SK-N-SH treated with all-trans-retinoic acid at 6 μM for 48 hours (cell line): ENCODE results near the gene ARID1A.

ENCODE experiments used
- ATAC-seq: fragments of 200-7000 bp; cut with Tn5 transposase; 3 replicates; pipeline ENCODE4 v1.9.1; 2020; ENCODE audit warnings: mild to moderate bottlenecking, moderate library complexity
- ARNTL ChIP-seq: fragments of 450-650 bp; formaldehyde crosslinking; IDR thresholded peaks from 2 replicates; pipeline ENCODE4 v1.5.0; 2020; ENCODE audit warnings: low read depth, mild to moderate bottlenecking, moderate library complexity, borderline replicate concordance
- CSDC2 ChIP-seq: fragments of 250-450 bp; sonication (Bioruptor Pico); IDR thresholded peaks from 2 replicates; pipeline ENCODE4 v1.5.0; 2020; ENCODE audit warnings: mild to moderate bottlenecking, moderate library complexity
- ESRRG ChIP-seq: fragments of 250-450 bp; sonication (Bioruptor Pico); IDR thresholded peaks from 2 replicates; pipeline ENCODE4 v1.6.1; 2021; ENCODE audit warnings: mild to moderate bottlenecking
- GLIS3 ChIP-seq: fragments of 250-450 bp; sonication (Bioruptor Pico); IDR thresholded peaks from 2 replicates; pipeline ENCODE4 v1.5.0; 2020; ENCODE audit warnings: mild to moderate bottlenecking, moderate library complexity
- ISL1 ChIP-seq: fragments of 250-450 bp; sonication (Bioruptor Pico); IDR thresholded peaks from 2 replicates; pipeline ENCODE4 v2.1.2; 2022; ENCODE audit warnings: mild to moderate bottlenecking, moderate library complexity
- OSR1 ChIP-seq: fragments of 250-450 bp; sonication (Bioruptor Pico); IDR thresholded peaks from 2 replicates; pipeline ENCODE4 v1.8.0; 2022; ENCODE audit warnings: moderate library complexity, mild to moderate bottlenecking, inconsistent platforms
- PPARA ChIP-seq: fragments of 250-450 bp; sonication (Bioruptor Pico); IDR thresholded peaks from 2 replicates; pipeline ENCODE4 v1.5.0; 2020; ENCODE audit warnings: mild to moderate bottlenecking, borderline replicate concordance
- RARB ChIP-seq: fragments of 250-450 bp; sonication (Bioruptor Pico); IDR thresholded peaks from 2 replicates; pipeline ENCODE4 v1.8.0; 2021; ENCODE audit warnings: mild to moderate bottlenecking, moderate library complexity
- SNAI2 ChIP-seq: fragments of 250-450 bp; sonication (Bioruptor Pico); IDR thresholded peaks from 2 replicates; pipeline ENCODE4 v1.5.0; 2020; ENCODE audit warnings: mild to moderate bottlenecking, moderate library complexity
- TCF4 ChIP-seq: fragments of 250-450 bp; sonication (Bioruptor Pico); IDR thresholded peaks from 2 replicates; pipeline ENCODE4 v1.8.0; 2021; ENCODE audit warnings: mild to moderate bottlenecking, moderate library complexity, borderline replicate concordance
- ZC3H10 ChIP-seq: fragments of 250-450 bp; sonication (Bioruptor Pico); IDR thresholded peaks from 2 replicates; pipeline ENCODE4 v1.5.1; 2021; ENCODE audit warnings: mild to moderate bottlenecking, moderate library complexity
- ZFP3 ChIP-seq: fragments of 250-450 bp; sonication (Bioruptor Pico); IDR thresholded peaks from 2 replicates; pipeline ENCODE4 v1.5.0; 2020; ENCODE audit warnings: mild to moderate bottlenecking, moderate library complexity
- ZFP30 ChIP-seq: fragments of 450-650 bp; formaldehyde crosslinking; IDR thresholded peaks from 2 replicates; pipeline ENCODE4 v1.5.0; 2022; ENCODE audit warnings: mild to moderate bottlenecking, moderate library complexity
- ZNF565 ChIP-seq: fragments of 450-650 bp; formaldehyde crosslinking; conservative IDR thresholded peaks from 2 replicates; pipeline ENCODE4 v1.5.0; 2020; ENCODE audit warnings: low read depth, mild to moderate bottlenecking, moderate library complexity
- ZNF70 ChIP-seq: fragments of 450-650 bp; formaldehyde crosslinking; IDR thresholded peaks from 2 replicates; pipeline ENCODE4 v1.5.0; 2020; ENCODE audit warnings: mild to moderate bottlenecking, moderate library complexity
- ZNF8 ChIP-seq: fragments of 450-650 bp; formaldehyde crosslinking; IDR thresholded peaks from 2 replicates; pipeline ENCODE4 v1.5.0; 2020; ENCODE audit warnings: mild to moderate bottlenecking, moderate library complexity
- TF ChIP-seq, protein P1 (sequence below): fragments of 250-450 bp; sonication (Bioruptor Pico); IDR thresholded peaks from 2 replicates; pipeline ENCODE4 v1.8.0; 2021; ENCODE audit warnings: low read depth, mild to moderate bottlenecking, moderate library complexity, borderline replicate concordance
- TF ChIP-seq, protein P2 (sequence below): fragments of 250-450 bp; sonication (Bioruptor Pico); IDR thresholded peaks from 2 replicates; pipeline ENCODE4 v1.5.0; 2020; ENCODE audit warnings: mild to moderate bottlenecking, moderate library complexity
- TF ChIP-seq, protein P3 (sequence below): fragments of 250-450 bp; sonication (Bioruptor Pico); IDR thresholded peaks from 2 replicates; pipeline ENCODE4 v1.8.0; 2020; ENCODE audit warnings: mild to moderate bottlenecking, moderate library complexity, borderline replicate concordance
- TF ChIP-seq, protein P4 (sequence below): fragments of 250-450 bp; sonication (Bioruptor Pico); IDR thresholded peaks from 2 replicates; pipeline ENCODE4 v1.5.1; 2021; ENCODE audit warnings: mild to moderate bottlenecking, moderate library complexity
- TF ChIP-seq, protein P5 (sequence below): fragments of 250-450 bp; sonication (Bioruptor Pico); IDR thresholded peaks from 2 replicates; pipeline ENCODE4 v1.5.1; 2020; ENCODE audit warnings: low read depth, mild to moderate bottlenecking, moderate library complexity

Gene ARID1A

DNA sequence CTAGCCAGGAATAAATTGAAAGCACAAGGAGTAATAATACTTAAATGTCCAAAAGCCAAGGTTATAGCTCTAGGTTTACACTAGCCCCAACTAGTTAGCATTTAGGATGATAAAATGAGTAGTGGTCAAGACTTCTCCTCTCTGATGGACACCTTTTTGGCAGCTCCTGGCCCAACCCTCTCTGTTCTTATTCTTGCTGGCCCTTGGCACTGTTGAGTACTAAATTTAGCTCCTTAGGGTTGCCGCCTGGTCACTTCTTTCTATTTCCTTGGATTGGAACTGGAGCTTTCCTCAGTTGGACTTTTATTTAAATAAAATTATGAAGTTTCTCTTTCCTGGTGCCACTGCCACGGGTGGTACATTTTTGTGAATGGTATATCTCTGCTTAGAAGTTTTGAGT, 28.3 kb downstream of the ARID1A start:
- TF ChIP-seq SNAI2: no peak
- no peak for TF ChIP-seq ZC3H10 (CRISPR knock-in tag)
- TF ChIP-seq, protein P1, sequence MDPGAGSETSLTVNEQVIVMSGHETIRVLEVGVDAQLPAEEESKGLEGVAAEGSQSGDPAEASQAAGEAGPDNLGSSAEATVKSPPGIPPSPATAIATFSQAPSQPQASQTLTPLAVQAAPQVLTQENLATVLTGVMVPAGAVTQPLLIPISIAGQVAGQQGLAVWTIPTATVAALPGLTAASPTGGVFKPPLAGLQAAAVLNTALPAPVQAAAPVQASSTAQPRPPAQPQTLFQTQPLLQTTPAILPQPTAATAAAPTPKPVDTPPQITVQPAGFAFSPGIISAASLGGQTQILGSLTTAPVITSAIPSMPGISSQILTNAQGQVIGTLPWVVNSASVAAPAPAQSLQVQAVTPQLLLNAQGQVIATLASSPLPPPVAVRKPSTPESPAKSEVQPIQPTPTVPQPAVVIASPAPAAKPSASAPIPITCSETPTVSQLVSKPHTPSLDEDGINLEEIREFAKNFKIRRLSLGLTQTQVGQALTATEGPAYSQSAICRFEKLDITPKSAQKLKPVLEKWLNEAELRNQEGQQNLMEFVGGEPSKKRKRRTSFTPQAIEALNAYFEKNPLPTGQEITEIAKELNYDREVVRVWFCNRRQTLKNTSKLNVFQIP (CRISPR knock-in tag): no peak
- TF ChIP-seq ESRRG (CRISPR knock-in tag): no peak
- no peak for TF ChIP-seq RARB (CRISPR knock-in tag)
- no peak for TF ChIP-seq GLIS3 (CRISPR knock-in tag)
- TF ChIP-seq OSR1 (CRISPR knock-in tag): no peak
- no peak for TF ChIP-seq ISL1
- no peak for TF ChIP-seq ZNF70 (CRISPR knock-in tag)
- TF ChIP-seq, protein P2, sequence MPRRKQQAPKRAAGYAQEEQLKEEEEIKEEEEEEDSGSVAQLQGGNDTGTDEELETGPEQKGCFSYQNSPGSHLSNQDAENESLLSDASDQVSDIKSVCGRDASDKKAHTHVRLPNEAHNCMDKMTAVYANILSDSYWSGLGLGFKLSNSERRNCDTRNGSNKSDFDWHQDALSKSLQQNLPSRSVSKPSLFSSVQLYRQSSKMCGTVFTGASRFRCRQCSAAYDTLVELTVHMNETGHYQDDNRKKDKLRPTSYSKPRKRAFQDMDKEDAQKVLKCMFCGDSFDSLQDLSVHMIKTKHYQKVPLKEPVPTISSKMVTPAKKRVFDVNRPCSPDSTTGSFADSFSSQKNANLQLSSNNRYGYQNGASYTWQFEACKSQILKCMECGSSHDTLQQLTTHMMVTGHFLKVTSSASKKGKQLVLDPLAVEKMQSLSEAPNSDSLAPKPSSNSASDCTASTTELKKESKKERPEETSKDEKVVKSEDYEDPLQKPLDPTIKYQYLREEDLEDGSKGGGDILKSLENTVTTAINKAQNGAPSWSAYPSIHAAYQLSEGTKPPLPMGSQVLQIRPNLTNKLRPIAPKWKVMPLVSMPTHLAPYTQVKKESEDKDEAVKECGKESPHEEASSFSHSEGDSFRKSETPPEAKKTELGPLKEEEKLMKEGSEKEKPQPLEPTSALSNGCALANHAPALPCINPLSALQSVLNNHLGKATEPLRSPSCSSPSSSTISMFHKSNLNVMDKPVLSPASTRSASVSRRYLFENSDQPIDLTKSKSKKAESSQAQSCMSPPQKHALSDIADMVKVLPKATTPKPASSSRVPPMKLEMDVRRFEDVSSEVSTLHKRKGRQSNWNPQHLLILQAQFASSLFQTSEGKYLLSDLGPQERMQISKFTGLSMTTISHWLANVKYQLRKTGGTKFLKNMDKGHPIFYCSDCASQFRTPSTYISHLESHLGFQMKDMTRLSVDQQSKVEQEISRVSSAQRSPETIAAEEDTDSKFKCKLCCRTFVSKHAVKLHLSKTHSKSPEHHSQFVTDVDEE: no peak
- TF ChIP-seq ZNF565 (CRISPR knock-in tag): no peak
- TF ChIP-seq, protein P3, sequence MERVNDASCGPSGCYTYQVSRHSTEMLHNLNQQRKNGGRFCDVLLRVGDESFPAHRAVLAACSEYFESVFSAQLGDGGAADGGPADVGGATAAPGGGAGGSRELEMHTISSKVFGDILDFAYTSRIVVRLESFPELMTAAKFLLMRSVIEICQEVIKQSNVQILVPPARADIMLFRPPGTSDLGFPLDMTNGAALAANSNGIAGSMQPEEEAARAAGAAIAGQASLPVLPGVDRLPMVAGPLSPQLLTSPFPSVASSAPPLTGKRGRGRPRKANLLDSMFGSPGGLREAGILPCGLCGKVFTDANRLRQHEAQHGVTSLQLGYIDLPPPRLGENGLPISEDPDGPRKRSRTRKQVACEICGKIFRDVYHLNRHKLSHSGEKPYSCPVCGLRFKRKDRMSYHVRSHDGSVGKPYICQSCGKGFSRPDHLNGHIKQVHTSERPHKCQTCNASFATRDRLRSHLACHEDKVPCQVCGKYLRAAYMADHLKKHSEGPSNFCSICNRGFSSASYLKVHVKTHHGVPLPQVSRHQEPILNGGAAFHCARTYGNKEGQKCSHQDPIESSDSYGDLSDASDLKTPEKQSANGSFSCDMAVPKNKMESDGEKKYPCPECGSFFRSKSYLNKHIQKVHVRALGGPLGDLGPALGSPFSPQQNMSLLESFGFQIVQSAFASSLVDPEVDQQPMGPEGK (CRISPR knock-in tag): no peak
- TF ChIP-seq, protein P4, sequence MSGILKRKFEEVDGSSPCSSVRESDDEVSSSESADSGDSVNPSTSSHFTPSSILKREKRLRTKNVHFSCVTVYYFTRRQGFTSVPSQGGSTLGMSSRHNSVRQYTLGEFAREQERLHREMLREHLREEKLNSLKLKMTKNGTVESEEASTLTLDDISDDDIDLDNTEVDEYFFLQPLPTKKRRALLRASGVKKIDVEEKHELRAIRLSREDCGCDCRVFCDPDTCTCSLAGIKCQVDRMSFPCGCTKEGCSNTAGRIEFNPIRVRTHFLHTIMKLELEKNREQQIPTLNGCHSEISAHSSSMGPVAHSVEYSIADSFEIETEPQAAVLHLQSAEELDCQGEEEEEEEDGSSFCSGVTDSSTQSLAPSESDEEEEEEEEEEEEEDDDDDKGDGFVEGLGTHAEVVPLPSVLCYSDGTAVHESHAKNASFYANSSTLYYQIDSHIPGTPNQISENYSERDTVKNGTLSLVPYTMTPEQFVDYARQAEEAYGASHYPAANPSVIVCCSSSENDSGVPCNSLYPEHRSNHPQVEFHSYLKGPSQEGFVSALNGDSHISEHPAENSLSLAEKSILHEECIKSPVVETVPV (CRISPR knock-in tag): no peak
- TF ChIP-seq ARNTL (CRISPR knock-in tag): no peak
- no peak for TF ChIP-seq CSDC2 (CRISPR knock-in tag)
- TF ChIP-seq ZFP30 (CRISPR knock-in tag): no peak
- ATAC-seq: peak; percentile 22

DNA sequence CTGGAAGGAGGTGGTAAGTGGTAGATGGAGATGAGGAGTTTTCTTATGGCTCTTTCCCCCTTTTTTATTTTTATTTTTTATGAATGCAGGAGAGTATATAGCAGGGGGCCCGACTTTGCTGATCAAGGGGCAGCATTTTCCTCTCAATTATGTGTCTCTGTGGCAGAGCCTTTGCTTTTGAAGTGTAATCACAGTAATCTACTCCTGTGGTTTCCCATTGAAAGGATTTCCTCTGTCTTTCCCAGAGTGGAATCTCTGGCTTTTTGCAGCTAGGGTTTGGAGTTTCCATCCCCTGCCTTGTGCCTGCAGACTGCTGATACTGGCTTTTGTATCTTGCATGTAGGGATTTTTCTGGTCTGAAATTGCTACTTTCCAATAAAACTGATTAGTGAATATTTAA, 29.1 kb downstream of the ARID1A start:
- TF ChIP-seq CSDC2 (CRISPR knock-in tag) (no peak), ZNF8 (CRISPR knock-in tag) (no peak), ZFP30 (CRISPR knock-in tag) (no peak), ZNF70 (CRISPR knock-in tag) (no peak), ZFP3 (CRISPR knock-in tag) (no peak), PPARA (CRISPR knock-in tag) (no peak), ZNF565 (CRISPR knock-in tag) (no peak), ARNTL (CRISPR knock-in tag) (no peak), GLIS3 (CRISPR knock-in tag) (no peak), ZC3H10 (CRISPR knock-in tag) (no peak), ESRRG (CRISPR knock-in tag) (no peak), TCF4 (CRISPR knock-in tag) (no peak)
- TF ChIP-seq, protein P4 (CRISPR knock-in tag): no peak
- TF ChIP-seq, protein P3 (CRISPR knock-in tag): no peak
- TF ChIP-seq, protein P2: no peak
- TF ChIP-seq, protein P1 (CRISPR knock-in tag): no peak
- TF ChIP-seq, protein P5, sequence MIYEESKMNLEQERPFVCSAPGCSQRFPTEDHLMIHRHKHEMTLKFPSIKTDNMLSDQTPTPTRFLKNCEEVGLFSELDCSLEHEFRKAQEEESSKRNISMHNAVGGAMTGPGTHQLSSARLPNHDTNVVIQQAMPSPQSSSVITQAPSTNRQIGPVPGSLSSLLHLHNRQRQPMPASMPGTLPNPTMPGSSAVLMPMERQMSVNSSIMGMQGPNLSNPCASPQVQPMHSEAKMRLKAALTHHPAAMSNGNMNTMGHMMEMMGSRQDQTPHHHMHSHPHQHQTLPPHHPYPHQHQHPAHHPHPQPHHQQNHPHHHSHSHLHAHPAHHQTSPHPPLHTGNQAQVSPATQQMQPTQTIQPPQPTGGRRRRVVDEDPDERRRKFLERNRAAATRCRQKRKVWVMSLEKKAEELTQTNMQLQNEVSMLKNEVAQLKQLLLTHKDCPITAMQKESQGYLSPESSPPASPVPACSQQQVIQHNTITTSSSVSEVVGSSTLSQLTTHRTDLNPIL (CRISPR knock-in tag): no peak
- ATAC-seq: no peak
